COR-L47 (cell line): ENCODE data around the gene PLA2R1.
"Not testable (repeated sequence)": the region's sequence is repeated elsewhere in the genome, so short reads cannot be mapped to it uniquely, and the experiment has no call there.

Experiments
- DNase-seq: peaks from one replicate; lab custom pipeline; 2025; lab: John Stamatoyannopoulos, UW

Gene PLA2R1

DNA sequence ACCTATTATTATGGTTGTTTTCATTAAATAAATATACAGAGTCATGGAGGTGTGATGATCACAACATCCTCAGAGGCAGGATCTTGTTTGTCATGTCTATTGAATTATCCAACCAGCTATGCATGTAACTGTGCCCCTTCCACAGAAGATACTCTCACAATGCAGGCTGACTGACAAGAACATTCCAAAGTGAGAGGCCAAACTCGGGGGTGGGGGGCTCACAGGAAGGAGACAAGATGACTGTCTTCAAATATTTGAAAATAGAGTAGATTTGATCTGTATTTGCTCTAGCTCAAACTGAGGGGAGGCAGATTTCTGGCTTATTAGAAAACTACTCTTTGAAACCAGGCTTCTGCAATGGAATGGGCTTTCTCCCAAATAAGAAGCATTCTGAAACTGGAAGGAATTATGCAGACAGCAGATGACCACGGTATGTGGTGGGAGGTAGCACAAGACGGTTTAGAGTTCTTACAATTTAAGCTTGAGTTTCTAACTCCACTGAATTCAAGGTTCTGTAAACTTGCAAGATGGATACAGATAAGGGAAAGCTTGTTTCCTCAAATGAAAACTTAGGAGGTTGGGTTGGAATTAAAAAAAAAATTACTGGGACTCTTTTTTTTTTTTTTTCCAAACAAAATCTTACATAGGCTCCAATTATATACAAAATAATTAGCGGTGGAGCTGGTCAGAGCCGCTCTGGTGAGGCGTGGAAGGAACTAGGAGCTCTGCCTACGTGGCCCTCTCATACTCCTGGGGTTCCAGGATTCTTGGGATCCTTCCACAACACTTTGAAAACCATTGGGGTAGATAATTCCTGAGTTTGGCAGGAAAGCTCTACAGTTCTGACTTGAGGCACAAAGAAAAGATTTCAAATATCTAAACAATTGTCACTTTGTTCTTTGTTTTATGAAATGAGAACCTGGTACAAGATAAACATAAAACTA lies 79.3 kb downstream of the PLA2R1 start:
- no peak for DNase-seq

DNA sequence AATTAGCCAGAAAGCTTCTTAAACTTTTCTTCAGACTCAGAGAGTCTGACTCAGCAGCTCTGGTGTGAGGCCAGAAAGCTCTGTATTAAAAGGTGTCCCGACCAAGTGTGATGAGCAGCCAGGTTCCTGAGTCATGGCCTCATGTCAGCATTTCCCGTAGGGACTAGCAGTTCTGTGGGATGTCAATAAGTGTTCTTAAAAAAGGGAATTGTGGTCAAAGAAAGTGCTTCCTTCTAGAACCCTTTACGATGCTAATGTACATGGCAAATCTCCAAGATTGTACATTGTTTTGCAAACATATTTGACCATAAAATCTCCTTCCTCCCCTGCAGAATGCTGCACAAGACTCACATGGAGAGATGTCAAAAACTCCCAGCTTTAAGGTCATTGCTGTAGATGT lies 80.1 kb downstream of the PLA2R1 start:
- DNase-seq, result no peak

DNA sequence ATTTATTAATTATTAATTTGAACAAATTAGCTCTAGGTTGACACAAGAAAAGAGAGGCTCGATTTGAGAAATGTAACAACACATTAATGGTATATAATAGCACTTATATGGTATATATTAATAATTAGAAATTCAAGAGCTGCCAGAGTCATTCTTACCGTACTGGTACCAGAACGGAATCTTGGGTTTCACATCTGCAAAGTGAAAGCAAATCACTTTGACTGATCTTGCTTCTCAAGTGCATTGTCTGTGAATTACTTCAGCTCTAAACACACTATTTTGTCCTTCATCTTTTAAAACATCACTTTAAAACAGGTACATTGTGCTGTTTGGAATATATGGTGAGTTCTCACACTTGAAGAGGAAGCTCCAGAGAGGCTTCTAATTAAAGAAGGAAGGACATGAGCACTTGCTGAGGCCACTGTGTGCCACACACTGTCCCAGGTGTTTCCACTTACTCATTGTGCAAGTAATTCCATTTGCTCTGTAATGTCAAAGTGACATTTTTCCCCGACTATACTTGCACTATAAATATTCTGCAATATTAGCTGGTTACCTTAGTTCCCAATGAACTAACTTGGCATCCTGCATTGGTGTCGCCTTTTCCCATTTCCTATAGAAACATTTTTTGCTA lies 85.8 kb downstream of the PLA2R1 start:
- DNase-seq, result no peak

DNA sequence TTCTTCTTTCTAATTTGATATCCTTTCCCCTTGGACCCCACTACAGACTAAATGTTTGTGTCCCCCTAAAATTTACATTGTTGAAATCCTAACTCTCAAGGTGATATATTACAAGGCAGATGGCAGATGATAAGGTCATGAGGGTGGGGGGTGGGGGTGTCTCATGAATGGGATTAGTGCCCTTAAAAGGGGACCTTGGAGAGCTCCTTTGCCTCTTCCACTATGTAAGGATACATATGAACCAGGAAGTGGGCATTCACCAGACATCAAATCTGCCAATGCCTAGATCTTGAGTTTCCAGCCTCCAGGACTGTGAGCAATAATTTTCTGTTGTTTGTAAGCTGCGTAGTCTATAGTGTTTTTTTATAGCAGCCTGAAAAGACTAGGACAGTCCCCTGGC lies 89.1 kb downstream of the PLA2R1 start:
- DNase-seq, result no peak

DNA sequence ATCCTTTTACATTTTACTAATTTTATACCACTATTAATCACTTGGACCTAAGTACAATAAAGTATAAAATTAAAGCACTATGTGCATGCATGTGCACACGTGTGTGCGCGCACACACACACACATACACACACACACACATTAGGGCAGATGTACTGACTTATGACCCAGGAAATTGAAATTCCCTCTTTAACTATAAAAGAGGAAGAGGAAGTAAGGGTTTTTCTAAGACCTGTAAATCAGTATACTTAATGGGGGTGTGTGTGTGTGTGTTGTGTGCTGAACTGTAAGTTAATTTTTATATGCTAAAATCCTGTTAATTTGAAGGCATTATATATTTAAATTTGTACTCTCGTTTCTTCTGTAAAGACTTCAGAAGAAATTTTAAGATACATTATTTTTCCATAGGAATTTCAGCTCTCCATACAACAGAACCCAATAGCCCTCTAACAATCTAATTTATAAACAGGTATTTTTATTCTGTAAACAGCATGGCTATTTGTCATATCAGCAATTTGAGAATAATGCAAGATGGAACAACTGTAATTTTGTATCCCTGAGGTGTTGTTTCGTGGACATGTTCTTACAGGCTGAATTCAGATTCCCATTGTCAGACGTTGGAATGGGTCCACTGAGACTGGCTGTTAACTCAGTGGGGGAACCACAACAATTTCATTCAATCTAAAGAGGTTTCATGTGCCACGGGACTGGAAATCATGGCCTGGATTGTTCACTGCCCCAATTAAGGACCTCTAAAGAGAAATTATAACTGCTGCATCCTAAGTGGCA lies 90.9 kb downstream of the PLA2R1 start:
- DNase-seq, result peak; percentile 94

DNA sequence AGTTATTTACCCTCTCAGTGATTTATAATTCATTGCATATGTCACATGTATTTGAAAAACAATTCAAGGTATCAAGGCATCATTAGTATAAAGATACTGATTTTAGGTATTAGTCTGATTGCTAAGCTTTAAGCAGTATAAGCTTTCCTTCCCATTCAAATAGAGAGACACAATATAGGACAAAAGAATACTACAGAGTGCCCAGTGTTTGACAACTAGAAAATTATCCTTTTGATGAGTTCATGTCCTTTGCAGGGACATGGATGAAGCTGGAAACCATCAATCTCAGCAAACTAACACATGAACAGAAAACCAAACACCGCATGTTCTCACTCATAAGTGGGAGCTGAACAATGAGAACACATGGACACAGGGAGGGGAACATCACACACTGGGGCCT lies 91.9 kb downstream of the PLA2R1 start:
- DNase-seq, result not testable (repeated sequence)

DNA sequence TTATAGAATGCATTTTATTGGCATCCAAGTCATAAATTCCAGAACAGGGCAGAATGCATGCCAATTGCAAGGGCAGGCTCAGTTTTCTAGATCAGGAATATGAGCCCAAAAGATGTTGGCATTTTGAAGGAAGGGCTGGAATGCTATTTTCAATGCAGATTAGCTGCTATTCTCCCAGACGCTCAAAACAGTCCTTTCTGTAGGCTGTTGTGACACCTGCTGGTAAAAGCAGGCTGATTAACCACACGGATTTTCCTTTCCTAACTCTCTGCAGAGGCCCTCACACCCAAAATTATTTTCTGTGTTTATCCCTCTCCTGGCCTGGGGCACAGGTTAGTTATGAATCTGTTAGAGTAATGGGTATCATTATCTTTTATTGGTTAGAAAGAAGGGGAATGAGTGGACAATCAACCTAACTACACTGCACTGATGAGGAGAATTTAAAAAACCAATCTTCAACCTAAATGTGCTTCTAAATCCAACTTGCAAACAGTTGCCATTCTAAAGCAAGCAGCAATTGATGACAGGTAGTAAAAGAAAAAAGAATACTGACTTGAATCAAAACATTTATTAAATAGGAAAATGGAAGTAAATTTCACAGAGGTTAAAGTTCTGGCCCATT lies 94.0 kb downstream of the PLA2R1 start:
- peak; percentile 62 for DNase-seq

DNA sequence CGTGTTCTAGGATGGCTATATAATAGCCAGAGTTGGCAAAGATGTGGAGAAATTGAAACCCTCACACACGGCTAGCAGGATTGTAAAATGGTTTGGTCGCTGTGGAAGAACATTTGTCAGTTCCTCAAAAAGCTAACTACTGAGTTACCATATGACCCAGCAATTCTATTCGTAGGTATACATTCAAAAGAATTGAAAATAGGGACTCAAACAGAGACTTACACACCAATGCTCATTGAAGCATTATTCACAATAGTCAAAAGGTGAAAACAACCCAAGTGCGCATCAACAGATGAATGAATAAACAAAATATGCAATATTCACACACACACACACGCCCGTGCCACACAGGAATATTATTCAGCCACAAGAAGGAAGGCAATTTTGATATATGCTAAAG lies 98.7 kb downstream of the PLA2R1 start:
- DNase-seq, result no peak

DNA sequence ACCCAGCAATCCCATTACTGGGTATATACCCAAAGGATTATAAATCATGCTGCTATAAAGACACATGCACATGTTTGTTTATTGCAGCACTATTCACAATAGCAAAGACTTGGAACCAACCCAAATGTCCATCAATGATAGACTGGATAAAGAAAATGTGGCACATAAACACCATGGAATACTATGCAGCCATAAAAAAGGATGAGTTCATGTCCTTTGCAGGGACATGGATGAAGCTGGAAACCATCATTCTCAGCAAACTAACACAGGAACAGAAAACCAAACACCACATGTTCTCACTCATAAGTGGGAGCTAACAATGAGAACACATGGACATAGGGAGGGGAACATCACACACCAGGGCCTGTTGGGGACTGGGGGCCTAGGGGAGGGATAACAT lies 99.9 kb downstream of the PLA2R1 start:
- not testable (repeated sequence) for DNase-seq

DNA sequence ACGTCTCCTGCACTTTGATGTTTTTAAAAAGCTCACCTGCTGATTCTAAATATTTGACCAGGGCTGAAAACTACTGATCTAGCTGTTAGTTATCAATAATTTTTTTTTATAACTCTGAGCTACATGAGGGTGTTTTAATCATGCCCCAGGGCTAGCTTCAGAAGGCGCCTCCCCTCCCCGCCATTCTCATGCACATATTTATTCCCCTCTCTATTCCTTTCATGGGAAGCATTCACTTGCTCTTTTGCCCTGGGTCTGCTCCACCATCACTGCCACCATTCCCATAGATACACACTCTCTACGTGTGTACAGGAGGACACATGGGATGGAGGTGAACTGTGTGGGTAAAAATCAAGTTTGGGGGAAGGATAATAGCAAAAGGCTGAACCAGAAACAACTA lies 101.0 kb downstream of the PLA2R1 start:
- no peak for DNase-seq

DNA sequence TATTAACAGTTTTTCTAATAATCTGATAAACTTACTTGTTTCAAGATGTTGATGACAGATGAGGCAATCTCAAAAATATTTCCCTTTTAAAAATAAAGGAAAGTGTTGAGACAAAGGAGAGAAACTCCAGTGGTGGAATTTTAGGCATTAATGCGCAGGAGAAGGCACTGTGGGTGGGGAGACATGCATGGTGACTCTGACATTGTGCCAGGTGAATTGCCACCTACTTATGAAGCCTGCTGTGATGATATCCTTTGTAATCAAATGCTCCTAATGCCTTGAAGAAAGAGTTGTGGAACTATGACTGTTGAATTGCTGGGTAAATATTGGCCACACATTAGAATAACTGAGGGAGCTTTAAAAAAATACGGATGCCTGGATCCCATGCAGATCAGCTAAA lies 101.4 kb downstream of the PLA2R1 start:
- DNase-seq, result peak; percentile 66

DNA sequence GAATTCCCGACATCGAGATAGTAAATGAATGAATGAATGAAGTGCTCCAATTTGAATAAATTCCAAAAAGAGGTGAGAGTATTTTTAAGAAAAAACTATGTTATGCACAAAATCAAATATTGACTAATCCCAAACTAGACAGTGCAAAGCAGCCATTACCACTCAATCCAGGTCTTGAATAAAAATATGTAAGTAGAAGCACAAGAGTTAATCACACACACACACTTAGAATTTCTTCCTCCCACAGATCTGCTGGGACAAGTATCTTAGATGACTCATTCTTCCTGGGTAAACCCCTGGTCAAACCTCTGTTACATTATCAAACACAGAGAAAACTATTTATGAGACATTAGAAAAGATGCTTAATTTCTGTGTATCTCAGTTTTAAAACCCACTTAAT lies 102.0 kb downstream of the PLA2R1 start:
- DNase-seq, result no peak

DNA sequence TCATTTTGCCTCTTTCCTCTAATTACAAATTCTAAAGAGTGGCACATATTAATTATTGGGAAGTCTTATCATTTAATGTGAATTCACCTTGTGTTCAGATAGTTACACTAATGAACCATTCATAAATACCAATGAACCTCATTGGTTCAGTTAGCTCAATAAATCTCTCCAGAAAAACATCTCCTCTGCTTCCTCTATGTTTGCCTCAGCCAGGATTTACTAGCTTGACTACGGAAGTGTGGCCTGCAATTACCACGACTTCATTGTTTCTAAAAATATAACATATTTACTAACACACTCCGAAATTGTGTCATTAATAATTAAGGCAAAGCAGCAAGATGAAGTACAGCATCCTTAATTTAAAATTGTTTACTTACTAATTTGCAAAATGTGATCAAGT lies 103.3 kb downstream of the PLA2R1 start:
- no peak for DNase-seq

DNA sequence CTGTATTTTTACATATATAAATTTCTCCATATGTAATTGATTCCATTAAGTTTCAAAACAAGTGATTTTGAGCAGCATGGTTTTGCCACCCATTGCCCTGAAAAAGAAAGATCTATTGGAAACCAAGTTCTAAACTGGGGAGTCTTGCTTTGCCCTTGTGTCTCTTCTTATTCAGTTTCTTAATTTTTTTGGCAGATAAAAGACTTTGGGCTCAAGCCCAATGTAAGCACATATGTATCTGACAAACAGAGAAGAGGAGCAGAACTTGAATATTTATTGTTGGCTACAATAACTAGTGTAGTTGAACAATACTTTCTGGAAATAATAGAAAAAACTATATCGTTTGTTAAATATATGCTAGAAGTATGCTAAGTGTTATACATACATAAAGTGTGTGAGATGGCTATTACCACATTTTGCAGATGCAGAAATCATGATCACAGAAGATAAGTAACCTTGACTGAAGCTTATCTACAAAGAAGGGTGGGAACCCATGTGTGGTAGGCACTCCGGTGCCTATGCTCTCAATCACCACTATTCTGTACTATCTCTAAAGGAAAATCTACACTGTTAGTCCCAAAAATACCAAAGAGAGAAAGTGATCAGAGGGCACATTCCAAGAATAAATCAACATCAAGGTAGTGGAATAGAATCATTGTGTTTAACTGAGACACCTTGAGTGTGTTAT lies 109.1 kb downstream of the PLA2R1 start:
- no peak for DNase-seq

DNA sequence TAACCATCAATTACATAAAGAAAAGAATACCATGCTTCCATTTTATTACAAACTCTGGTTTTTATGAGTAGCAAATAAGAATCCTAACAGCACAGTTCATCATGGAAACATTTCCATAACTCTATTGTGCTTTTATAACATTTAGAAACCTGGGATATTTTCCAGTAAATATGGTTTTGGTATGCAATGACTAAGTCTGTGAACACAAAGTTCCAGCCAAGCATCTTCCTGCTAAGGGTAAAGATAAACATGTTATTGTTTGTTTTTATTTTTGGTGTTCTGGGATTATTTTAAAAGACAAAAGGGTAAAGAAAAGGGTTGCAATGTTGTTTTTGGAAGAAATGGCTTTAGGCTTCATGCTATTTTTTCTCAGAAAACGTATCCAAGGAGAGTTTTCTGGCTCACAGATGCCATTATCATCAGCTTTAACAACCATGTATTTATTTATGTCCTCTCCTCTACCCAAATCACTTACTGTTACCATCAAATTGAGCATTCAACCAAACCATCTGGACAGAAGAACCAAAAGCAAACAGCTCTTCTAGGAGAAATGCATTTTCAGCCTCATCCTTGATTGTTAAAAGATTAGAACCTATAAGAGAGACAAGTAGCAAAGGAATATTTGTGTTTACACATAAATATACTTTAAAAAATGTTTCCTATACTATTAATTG lies 116.0 kb downstream of the PLA2R1 start:
- DNase-seq, result peak; percentile 34

DNA sequence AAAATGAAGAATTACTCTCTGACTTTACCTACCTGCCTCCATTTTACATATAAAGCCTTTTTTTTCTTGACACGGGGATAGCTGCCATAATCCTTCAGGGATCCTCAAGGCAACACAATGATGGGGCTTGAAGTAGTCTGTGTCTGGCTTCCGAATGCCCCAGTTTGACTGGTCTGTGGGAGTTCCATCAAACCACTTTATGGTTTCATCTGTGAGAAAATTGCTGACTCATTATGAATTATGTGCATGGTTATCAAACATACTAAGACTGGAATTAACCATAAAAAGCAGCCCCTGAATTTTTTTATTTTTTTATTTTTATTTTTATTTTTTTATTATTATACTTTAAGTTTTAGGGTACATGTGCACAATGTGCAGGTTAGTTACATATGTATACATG lies 117.5 kb downstream of the PLA2R1 start:
- DNase-seq, result no peak

DNA sequence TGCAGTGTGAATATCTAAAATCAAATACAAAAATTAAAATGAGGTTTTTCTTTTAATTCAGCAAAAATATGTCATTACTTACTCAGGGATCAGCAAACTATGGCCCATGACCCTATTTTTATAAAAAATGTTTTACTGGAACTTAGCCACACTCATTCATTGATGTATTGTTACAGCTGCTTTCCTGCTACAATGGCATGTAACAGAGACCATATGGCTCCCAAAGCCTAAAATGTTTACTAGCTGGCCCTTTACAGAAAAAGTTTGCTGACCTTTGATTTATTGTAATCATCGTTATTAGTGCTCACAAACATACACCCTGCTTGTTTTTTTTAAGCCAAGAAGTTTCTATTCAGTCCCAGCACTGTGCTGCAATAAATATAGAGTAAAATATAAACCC lies 120.3 kb downstream of the PLA2R1 start:
- DNase-seq, result no peak

DNA sequence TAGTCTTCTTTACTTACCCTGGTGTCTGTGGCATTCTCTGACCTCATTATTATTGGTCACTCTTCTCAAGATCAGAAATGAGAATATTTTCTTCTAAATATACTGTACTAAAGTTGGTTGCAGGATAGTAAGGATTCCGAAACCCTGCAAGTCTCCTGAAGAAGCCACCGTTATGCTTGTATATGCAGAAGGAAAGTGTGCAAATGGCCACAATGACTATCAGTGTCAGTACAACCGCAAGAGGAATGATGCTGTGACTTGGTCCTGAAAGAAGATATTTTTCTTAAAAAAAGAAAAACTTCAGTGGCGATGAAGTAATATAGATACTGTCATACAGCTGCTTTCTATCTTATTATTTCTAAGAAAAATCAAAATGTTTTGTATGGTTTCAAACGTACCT lies 120.7 kb downstream of the PLA2R1 start:
- DNase-seq, result no peak

DNA sequence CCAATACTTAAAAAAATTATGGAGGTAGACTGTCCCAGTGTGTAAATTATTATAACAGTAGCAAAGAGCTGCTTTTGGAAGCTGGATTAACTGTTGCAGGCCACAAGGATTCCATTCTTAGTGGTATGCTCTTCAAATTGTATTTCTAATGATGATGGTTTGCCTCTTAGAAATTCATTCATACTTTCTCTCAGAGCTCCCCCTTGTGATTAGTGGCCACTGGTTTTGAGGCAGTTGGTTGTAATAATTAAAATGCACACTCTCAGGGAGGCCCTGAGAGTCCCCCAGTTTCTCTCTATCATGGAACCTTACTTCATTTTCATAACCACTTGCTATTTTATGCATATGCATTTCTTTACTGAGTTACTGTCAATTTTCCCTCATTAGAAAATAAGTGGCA lies 122.5 kb downstream of the PLA2R1 start:
- DNase-seq, result peak; percentile 43

DNA sequence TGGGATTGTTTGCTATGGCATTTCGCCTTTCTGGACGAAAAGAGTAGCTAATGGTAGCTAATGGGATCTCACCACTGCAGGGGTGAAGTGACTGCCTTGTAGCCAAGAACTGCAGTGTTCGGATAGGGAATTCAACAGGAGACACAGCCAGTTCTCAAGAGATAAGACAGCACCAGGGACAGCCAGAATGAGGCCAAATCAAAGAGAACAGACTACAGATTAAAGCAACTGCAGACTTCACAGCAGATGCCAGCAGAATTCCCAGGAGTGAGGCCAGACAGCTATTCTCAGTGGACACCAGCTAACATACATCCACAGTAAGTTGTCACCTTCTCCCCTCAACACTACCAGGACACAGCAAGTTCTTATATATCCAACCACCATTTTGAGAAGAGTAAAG lies 124.0 kb downstream of the PLA2R1 start:
- no peak for DNase-seq

DNA sequence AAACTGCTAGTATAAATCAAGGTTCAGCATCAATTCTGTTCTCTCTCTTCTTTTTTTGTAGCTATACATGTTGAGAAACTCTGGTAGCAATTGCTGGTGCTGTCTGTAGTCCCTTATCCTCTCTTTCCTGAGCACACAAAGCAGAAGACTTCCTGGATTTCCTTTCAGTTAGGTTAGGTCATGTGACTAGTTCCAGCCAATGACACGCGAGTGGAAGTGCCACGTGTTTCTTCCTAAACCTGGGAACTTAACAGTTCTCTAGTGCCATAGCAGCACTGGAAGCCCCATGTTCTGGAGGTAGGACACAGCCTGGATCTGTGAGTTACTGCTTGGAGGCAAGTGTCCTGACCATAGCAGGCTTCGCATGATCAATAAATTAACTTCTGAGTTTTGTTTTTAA lies 125.9 kb downstream of the PLA2R1 start:
- DNase-seq, result no peak
